Fibroblast of the aortic adventitia (primary cell): ENCODE data around the gene PLCG2. TPM values are rescaled to one million over a fixed set of nuclear protein-coding genes. Genes with fewer than 3 reads are reported as not detected.

Experiments used
- DNase-seq: peaks from one replicate; pipeline ENCODE4 v3.0.0-alpha.2; 2010; ENCODE audit warnings: low read depth
- H3K4me3 ChIP-seq: 2 replicates; pipeline ENCODE4 v1.5.1; 2011; ENCODE audit warnings: low read depth, mild to moderate bottlenecking, control low read depth, low read length, moderate library complexity
- CTCF ChIP-seq: IDR thresholded peaks from 2 replicates; pipeline ENCODE4 v1.5.1; 2011; ENCODE audit warnings: mild to moderate bottlenecking, low read length, control low read depth, inconsistent platforms; ENCODE audit not compliant: insufficient read depth
- total RNA-seq: library from RNA; depleted of rRNA; stranded (reverse); fragments of >200 nt; gene quantifications from 2 replicates; pipeline ENCODE4 v1.2.3, GENCODE V29; 2012; ENCODE audit warnings: low replicate concordance

PLCG2 gene
- total RNA-seq, 1 donor, result 0.09 TPM

GRCh38 chr16:81946206-81946605 is 167.1 kb downstream of the PLCG2 start:
- no peak for TF ChIP-seq CTCF
- H3K4me3 ChIP-seq, result no peak overlapping the region
- peak; percentile 27 for DNase-seq

- H3K4me3 ChIP-seq, result no peak overlapping the region
- no peak for TF ChIP-seq CTCF
- DNase-seq, result no peak
Measured at GRCh38 chr16:81951564-81951963, 172.5 kb downstream of the PLCG2 start.

- TF ChIP-seq CTCF, result no peak
- H3K4me3 ChIP-seq, result no peak overlapping the region
- no peak for DNase-seq
Measured at GRCh38 chr16:81956213-81956948, 177.3 kb downstream of the PLCG2 start.

GRCh38 chr16:81964808-81965207 is 185.7 kb downstream of the PLCG2 start:
- TF ChIP-seq CTCF, result no peak
- H3K4me3 ChIP-seq, result no peak overlapping the region
- DNase-seq, result no peak

- H3K4me3 ChIP-seq, result no peak overlapping the region
- TF ChIP-seq CTCF, result no peak
- no peak for DNase-seq
Measured at GRCh38 chr16:81967358-81967757, 188.3 kb downstream of the PLCG2 start.

- no peak for TF ChIP-seq CTCF
- DNase-seq, result no peak
- no peak overlapping the region for H3K4me3 ChIP-seq
Measured at GRCh38 chr16:81971853-81972252, 192.8 kb downstream of the PLCG2 start.

- no peak for DNase-seq
- H3K4me3 ChIP-seq, result no peak overlapping the region
Measured at GRCh38 chr16:81973737-81974136, 194.6 kb downstream of the PLCG2 start.

More at GRCh38 chr16:81973737-81974136, 194.6 kb downstream of the PLCG2 start:
- TF ChIP-seq CTCF, result no peak
